HK-2 (cell line): ENCODE results near the gene NDUFV2.
"Not testable (repeated sequence)": the region's sequence is repeated elsewhere in the genome, so short reads cannot be mapped to it uniquely, and the experiment has no call there.

Experiments
- DNase-seq: peaks from one replicate; pipeline ENCODE4 v3.0.0-alpha.2; 2018; ENCODE audit not compliant: unreplicated experiment

NDUFV2 gene

GRCh38 chr18:9102508-9103375, at the start of gene NDUFV2:
Gene NDUFV2 (plus strand): TSS chr18:9102699. CDS start chr18:9102744, 45 bp downstream.
- DNase-seq = peak; percentile 91

GRCh38 chr18:9053814-9054213, 48.7 kb upstream of the NDUFV2 start:
- no peak for DNase-seq

- DNase-seq = no peak
Measured at GRCh38 chr18:9055185-9055584, 47.3 kb upstream of the NDUFV2 start.

DNA sequence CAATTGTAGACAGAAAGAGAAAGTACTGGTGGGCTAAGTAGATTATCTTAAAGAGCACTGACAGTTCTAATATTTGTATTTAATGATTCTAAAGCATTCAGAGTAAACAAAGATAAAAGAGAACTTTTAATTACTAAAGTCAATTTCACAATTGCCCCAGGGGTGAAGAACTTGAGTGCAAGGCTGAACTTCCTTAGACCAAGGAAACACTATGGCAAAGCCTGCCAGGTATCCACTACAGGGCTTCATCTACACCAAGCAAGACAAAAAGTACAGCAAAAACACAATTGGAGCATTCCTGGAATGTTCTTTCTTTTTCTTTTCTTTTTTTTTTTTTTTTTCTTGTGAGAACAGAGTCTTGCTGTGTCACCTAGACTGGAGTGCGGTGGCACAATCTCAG, 46.9 kb upstream of the NDUFV2 start:
- no peak for DNase-seq

DNA sequence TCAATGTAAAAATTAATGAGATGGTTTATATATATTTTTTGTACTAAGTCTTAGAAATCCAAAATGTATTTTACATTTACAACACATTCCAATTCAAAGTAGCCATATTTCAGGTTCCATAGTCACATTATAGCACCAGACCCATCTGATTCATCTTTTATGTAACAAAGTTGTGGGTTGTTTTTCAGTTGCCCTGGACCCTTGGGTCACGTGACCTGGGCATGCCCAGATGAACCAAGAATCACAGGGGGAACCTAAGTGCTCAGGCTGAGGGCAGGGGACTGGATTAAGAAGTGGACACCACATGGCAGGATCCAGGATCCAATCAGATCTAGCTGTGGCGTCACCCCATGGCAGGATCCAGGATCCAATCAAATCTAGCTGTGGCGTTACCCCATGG, 44.9 kb upstream of the NDUFV2 start:
- no peak for DNase-seq

GRCh38 chr18:9058406-9058805, 44.1 kb upstream of the NDUFV2 start:
- no peak for DNase-seq

DNA sequence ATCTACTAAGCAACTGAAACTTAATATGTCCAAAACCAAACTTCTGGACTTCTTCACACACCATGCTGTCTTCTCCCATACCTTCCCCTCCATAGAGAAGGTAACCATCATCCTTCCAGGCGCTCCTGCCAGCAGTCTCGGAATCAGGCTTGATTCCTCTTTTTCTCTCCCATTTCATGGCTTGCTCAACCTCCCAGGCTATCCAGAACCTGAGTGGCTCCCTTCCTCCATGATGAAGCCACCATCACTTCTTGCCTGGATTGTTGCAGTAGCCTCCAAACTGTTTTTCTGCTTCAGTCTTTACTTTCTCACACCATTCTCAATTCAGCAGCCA, 40.1 kb upstream of the NDUFV2 start:
- DNase-seq = no peak

GRCh38 chr18:9065864-9066263, 36.6 kb upstream of the NDUFV2 start:
- DNase-seq = no peak

- DNase-seq = no peak
Measured at GRCh38 chr18:9066358-9066757, 36.1 kb upstream of the NDUFV2 start.

DNA sequence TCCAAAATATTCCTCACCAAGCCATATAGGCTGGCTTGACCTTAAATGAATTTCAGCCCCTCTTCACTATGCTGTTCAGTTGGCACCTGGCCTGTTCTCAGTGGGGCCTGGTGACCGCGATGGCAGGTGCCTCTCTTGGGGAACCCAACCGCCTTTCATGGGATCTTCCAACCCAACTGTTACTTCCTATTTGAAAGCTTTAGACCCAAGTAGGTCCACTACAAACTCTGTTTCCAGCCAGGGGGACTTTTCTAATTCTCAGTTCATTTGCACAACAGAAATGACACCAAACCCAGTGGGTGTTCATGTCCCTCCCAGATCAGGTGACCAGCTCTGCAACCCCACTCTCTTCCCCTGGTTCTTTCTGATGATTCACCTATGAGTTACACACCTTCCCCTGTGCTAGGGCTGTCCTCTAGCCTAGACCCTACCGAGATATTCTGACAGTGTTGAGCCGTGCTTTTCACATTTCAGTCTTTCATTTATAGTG, 35.6 kb upstream of the NDUFV2 start:
- no peak for DNase-seq

DNA sequence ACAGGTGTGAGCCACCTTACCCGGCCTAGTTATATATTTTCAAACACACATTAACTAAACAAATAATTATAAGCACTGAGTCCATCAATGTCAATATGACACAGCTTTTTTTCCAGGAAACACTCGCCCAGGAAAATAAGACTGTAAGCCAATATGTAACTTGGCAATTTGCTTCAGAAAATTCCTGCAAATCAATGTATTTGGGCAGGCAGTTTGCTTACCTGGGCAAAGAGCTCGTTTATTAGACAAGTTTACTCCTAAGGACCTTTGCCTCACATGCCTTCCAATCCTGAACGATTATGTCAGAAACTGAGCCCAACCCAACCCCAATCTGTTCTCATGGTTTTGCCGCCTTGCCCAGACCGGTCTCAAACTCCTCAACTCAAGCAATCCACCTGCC, 34.7 kb upstream of the NDUFV2 start:
- no peak for DNase-seq

GRCh38 chr18:9068346-9068745, 34.2 kb upstream of the NDUFV2 start:
- no peak for DNase-seq

DNA sequence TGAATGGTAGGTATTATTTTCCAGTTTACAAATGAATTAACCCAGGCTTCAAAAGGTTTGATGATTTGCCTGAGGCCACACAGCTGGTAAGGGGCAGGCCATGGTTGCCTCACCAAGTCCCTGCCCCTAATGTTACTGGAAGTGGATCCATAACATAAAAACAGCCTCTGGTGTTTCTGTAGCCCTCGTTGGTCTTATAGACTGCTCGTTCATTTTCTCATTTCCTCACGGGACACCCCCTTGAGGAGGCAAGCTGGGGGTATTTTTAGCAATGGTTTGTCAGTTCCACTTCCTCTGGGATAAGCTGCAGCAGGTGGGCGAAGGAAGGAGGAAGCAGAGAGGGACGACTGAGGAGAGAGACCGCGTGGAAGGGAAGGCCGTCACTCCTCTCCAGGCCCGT, 32.9 kb upstream of the NDUFV2 start:
- no peak for DNase-seq

- DNase-seq = no peak
Measured at GRCh38 chr18:9070212-9070611, 32.3 kb upstream of the NDUFV2 start.

DNA sequence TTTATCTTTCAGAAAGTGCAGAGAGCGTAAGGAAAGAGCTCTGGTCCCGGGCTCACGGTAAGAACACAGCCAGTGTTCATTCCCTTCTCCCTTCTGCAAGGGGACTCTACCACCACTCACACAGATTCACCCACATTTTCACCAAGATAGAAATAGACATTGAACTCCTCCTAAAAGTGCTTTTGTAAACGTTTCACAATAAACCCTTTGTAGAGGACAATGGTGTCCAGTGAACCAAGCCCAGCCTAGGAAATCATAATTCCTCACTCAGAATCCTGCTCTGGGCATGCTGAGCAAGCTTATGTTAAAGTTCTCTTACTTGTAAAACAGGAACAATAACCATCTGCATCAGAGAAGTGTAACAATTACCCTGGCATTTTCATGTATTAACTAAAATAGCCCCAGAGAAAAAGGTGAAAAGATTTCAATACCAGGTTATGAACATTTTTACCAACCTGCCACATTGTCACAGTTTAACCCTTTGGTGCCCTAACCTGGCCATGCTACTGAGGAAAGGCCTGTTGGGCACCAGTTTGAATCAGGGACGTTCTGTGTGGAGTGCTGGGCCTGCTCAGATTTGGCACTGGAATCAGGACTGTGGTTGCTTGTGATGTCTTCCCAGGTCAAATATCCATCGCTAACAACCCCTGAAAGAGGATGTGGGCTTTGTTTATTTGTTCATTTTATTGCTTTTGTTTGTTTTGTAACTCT, 22.5 kb upstream of the NDUFV2 start:
- no peak for DNase-seq

- no peak for DNase-seq
Measured at GRCh38 chr18:9081940-9082339, 20.6 kb upstream of the NDUFV2 start.

DNA sequence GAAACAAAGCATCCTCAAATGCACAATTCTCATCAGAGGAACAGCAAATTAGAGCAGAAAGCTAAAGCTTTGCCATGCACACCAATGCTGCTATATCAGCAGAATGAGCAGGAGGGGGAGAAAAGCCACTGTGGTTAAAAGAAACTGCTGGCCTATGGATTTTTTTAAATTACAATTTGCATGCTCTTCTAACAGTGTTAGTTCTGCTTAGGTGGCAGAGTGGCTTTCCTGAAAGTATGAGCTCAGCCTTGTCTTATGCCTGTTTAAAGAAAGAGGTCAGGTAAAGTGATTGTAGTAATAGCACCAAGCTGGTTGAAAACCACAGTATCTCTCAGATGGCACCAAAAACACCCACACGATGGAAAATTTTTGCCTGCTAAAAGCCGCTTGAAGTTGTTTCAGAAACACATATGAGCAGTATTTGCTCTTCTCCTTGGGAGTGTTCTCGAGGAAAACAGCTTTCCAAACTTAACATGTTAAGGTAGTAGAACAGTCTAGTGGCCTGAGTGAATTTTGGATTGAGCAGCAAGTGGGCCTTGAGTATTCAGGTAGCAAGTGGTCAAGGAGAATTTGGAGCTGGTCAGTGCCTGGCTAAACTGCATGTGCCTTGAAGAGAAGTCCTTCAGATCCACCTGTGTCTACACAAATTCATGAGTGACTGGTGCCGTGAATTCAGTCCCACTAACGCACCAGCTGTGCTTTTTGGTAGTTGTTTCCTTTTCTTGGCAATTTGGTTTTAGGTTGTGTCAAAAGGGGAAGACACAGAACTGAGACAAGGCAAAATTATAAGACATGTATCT, 19.6 kb upstream of the NDUFV2 start:
- DNase-seq = no peak

DNA sequence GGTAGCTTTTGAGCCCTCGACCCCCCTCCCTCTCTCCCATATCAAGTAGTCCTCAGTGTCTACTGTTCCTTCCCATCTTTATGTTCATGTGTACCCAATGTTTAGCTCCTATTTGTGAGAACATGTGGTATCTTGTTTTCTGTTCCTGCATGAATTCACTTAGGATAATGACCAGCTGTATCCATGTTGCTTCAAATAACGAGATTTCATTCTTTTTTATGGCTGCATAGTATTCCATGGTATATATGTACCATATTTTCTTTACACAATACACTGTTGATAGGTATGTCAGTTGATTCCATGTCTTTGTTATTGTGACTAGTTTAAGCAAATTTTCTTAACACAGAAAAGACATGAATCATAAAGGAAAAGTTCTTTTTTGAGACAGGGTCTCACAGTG, 16.5 kb upstream of the NDUFV2 start:
- no peak for DNase-seq

GRCh38 chr18:9086624-9087023, 15.9 kb upstream of the NDUFV2 start:
- no peak for DNase-seq

DNA sequence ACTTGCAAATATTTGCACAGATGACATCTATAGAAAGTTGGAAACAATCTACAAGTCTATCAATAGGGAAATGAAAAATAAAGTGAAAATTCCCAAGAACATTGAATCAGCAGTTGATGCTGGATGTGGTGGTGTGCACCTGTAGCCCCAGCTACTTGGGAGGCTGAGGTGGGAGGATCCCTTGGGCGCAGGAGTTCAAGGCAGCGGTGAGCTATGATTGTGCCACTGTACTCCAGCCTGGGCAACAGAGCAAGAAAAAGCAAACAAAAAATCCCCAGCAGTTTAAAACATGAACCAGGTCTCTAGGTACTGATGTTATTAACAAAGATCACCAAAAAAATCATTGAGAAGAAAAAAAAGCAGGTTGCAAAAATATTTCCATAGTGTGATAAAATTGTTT, 15.4 kb upstream of the NDUFV2 start:
- DNase-seq = no peak

DNA sequence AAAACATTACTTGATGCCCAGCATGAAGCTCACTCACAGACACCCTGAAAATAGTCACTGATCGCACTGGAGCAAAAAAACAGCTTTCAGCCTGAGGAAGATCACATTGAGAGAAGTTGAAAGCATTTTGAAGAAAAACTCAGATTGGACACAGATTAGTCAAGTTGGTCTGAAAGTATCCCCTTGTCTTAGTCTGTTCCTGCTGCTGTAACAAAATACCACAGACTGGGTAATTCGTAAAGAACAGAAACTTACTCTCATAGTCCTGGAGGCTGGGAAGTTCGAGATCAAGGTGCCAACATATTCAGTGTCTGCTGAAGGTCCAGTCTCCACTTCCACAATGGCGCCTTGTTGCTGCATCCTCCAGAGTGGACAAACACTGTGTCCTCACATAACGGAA, 14.2 kb upstream of the NDUFV2 start:
- DNase-seq = no peak

DNA sequence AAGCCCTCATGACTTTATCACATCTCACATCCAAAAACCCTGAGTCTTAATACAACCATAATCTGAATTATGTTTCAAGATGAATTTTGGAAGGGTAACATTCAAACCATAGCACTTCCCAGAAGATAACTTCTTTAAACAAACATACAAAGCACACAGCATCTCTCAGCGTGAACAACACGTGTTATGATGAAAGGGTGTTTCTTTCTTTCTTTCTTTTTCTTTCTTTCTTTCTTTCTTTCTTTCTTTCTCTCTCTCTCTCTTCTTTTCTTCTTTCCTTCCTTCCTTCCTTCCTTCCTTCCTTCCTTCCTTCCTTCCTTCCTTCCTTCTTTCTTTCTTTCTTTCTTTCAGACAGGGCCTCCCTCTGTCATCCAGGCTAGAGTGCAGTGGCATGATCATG, 13.8 kb upstream of the NDUFV2 start:
- DNase-seq = not testable (repeated sequence)
